Ovary (tissue), 9 donors: ENCODE results near the gene LSM14A. TPM values are rescaled to one million over a fixed set of nuclear protein-coding genes. Genes with fewer than 3 reads are reported as not detected.
"Not testable (repeated sequence)": the region's sequence is repeated elsewhere in the genome, so short reads cannot be mapped to it uniquely, and the experiment has no call there.

Experiments
- DNase-seq, 5 donors: peaks; one replicate each; pipeline ENCODE4 v3.0.0-alpha.2; 2019 to 2020
- H3K27ac ChIP-seq, 2 donors: fragments of 200-600 bp; one replicate each; pipeline versions ENCODE4 v1.5.1 to v1.8.0; 2019 to 2022
- H3K27me3 ChIP-seq: fragments of 200-600 bp; one replicate; pipeline ENCODE4 v1.8.0; 2022
- H3K36me3 ChIP-seq: fragments of 200-600 bp; sonication (generic); one replicate; pipeline ENCODE4 v1.5.1; 2019
- H3K4me1 ChIP-seq: one replicate; pipeline ENCODE4 v1.8.1; 2013; ENCODE audit warnings: mild to moderate bottlenecking, moderate library complexity; ENCODE audit not compliant: insufficient read depth
- H3K4me3 ChIP-seq: fragments of 200-600 bp; sonication (generic); one replicate; pipeline ENCODE4 v1.5.1; 2017
- H3K9me3 ChIP-seq, 2 donors: fragments of 200-600 bp in 1 of 2; sonication (generic) in 1 of 2; one replicate each; pipeline versions ENCODE4 v1.5.1 to v1.8.1; 2013 to 2019; ENCODE audit warnings: mild to moderate bottlenecking in 1 of 2, moderate library complexity in 1 of 2
- CTCF ChIP-seq, 3 donors: fragments of 450-650 bp in 2 of 3; fragments of 200-600 bp in 1 of 3; IDR thresholded peaks; one replicate each; pipeline versions ENCODE4 v1.5.1 to v1.8.0; 2016 to 2022; ENCODE audit warnings: antibody characterized with exemption in 3 of 3, mild to moderate bottlenecking in 1 of 3
- EP300 ChIP-seq: sonication (generic); formaldehyde crosslinking; IDR thresholded peaks from one replicate; pipeline ENCODE4 v1.6.1; 2017; ENCODE audit warnings: antibody characterized with exemption
- POLR2A ChIP-seq: fragments of 450-650 bp; IDR thresholded peaks from one replicate; pipeline ENCODE4 v1.6.1; 2017; ENCODE audit warnings: antibody characterized with exemption, mild to moderate bottlenecking, moderate library complexity
- WGBS, 3 donors: extraction: QIAGEN DNeasy Blood & Tissue Kit in 1 of 3; methylation state at CpG; one replicate each; pipeline versions ENCODE4 v1.1.5 to v1.1.7; 2013 to 2017; 5-methylcytosine and 5-hydroxymethylcytosine counted together
- intact Hi-C, 4 donors: fragments of 100-400 bp; cut with DNase I; formaldehyde crosslinking; loops; one replicate each; pipeline versions ENCODE4 v1.11.0 to v1.15.1; 2022 to 2023
- polyA plus RNA-seq, 2 donors: library from polyadenylated mRNA; stranded (reverse); fragments of 200-250 nt in 1 of 2; fragments of 350-450 nt in 1 of 2; fragmentation: Illumina TruSeq in 1 of 2; extraction: RNeasy Lipid Tissue Mini Kit (QIAGEN cat#74804) in 1 of 2; gene quantifications; one replicate each; pipeline ENCODE4 v1.2.3, GENCODE V29; 2013 to 2014
- total RNA-seq, 7 donors: library from RNA; depleted of rRNA in 2 of 7; stranded (reverse); fragments of >200 nt in 2 of 7; fragmentation: NEBNext Ultra II Directional in 3 of 7; extraction: Animal tissue kit (Norgen Biotek cat#: 25700) in 3 of 7; gene quantifications; one replicate each; pipeline versions ENCODE4 v1.1.0 to v1.2.4, GENCODE V29; 2016 to 2023
- donor health status: DM: no; HTN: no; CAD: no; lungs with moderate emphysema.
- donor health status: DM: no; HTN: no; CAD: no.
- donor health status: Bipolar disorder and iron deficiency.
- donor health status: DM: yes; HTN: yes; CAD: no.
- donor health status: DM: no; HTN: no; CAD: no.
- donor health status: DM: yes; HTN: yes; CAD: no.

Gene LSM14A
- total and polyA plus RNA-seq, 9 donors, result 85.8 to 130 (median 114) TPM

- Histone ChIP-seq H3K4me3 (no peak overlapping the region), H3K27me3 (no peaks in the 10 kb centered on the region), H3K27ac (no peak overlapping the region), H3K9me3 (no peaks in the 10 kb centered on the region), H3K4me1 (peaks cover 4% of the 10 kb centered on the region), H3K36me3 (no peaks in the 10 kb centered on the region)
- intact Hi-C loops, result no loop called here
- WGBS, 3 donors, result 91 to 95% (median 94%) methylated on average over 4 of the region's 4 CpGs
- DNase-seq, result no peak
- TF ChIP-seq EP300 (no peak), CTCF (IDR thresholded peaks at IDR 0.05) (no peak), POLR2A (no peak)
Measured at GRCh38 chr19:34237939-34238338, 65.6 kb downstream of the LSM14A start.

GRCh38 chr19:34241513-34242337 is 69.4 kb downstream of the LSM14A start:
- H3K27ac ChIP-seq, result no peak overlapping the region
- 82 to 84% (median 82%) methylated on average over 13 of the region's 13 CpGs for WGBS, 3 donors
- TF ChIP-seq POLR2A (no peak), CTCF (IDR thresholded peaks at IDR 0.05) (no peak), EP300 (no peak)
- intact Hi-C loops, result no loop called here
- no peaks in the 10 kb centered on the region for H3K9me3 ChIP-seq
- H3K4me3 ChIP-seq, result no peak overlapping the region
- DNase-seq, result no peak
- no peaks in the 10 kb centered on the region for H3K36me3 ChIP-seq
- H3K27me3 ChIP-seq, result no peaks in the 10 kb centered on the region
- H3K4me1 ChIP-seq, result no peaks in the 10 kb centered on the region

GRCh38 chr19:34243138-34243875 is 71.0 kb downstream of the LSM14A start:
- H3K9me3 ChIP-seq, H3K36me3 ChIP-seq, H3K4me1 ChIP-seq, DNase-seq, H3K27me3 ChIP-seq, H3K27ac ChIP-seq, H3K4me3 ChIP-seq, intact Hi-C loops: not testable (repeated sequence)
- WGBS, 3 donors, result 91 to 95% (median 95%) methylated on average over 10 of the region's 10 CpGs

GRCh38 chr19:34243876-34244578 is 71.7 kb downstream of the LSM14A start:
- no peaks in the 10 kb centered on the region for H3K36me3 ChIP-seq
- no peak overlapping the region for H3K4me3 ChIP-seq
- WGBS, 3 donors, result 80 to 86% (median 85%) methylated on average over 17 of the region's 17 CpGs
- no peak for TF ChIP-seq EP300
- no peak overlapping the region for H3K27ac ChIP-seq
- no peaks in the 10 kb centered on the region for H3K9me3 ChIP-seq
- H3K27me3 ChIP-seq, result no peaks in the 10 kb centered on the region
- no peaks in the 10 kb centered on the region for H3K4me1 ChIP-seq
- no peak for DNase-seq
- intact Hi-C loops, result no loop called here

- H3K4me1 ChIP-seq, result no peaks in the 10 kb centered on the region
- TF ChIP-seq POLR2A (no peak), EP300 (no peak), CTCF (IDR thresholded peaks at IDR 0.05) (no peak)
- intact Hi-C loops, result no loop called here
- H3K27ac ChIP-seq, result no peak overlapping the region
- no peaks in the 10 kb centered on the region for H3K27me3 ChIP-seq
- no peak for DNase-seq
- no peaks in the 10 kb centered on the region for H3K36me3 ChIP-seq
- H3K9me3 ChIP-seq, result no peaks in the 10 kb centered on the region
- 77 to 81% (median 79%) methylated on average over 13 of the region's 13 CpGs for WGBS, 3 donors
- no peak overlapping the region for H3K4me3 ChIP-seq
Measured at GRCh38 chr19:34244611-34245299, 72.5 kb downstream of the LSM14A start.
